Lower lobe of right lung (tissue), 2 donors: ENCODE data around the gene TBC1D24. TPM values are rescaled to one million over a fixed set of nuclear protein-coding genes. Genes with fewer than 3 reads are reported as not detected.
"Not testable (repeated sequence)": the region's sequence is repeated elsewhere in the genome, so short reads cannot be mapped to it uniquely, and the experiment has no call there.

ENCODE experiments used
- ATAC-seq, 2 donors: fragments of 200-7000 bp; cut with Tn5 transposase; one replicate each; pipeline ENCODE4 v1.9.1; 2020 to 2022; ENCODE audit warnings: mild to moderate bottlenecking in 2 of 2, moderate library complexity in 2 of 2
- DNase-seq: peaks from one replicate; pipeline ENCODE4 v3.0.0-alpha.2; 2020
- H3K27ac ChIP-seq: fragments of 200-600 bp; one replicate; pipeline ENCODE4 v1.8.0; 2022
- H3K27me3 ChIP-seq: fragments of 200-600 bp; one replicate; pipeline ENCODE4 v1.8.0; 2022; ENCODE audit warnings: low read depth
- H3K36me3 ChIP-seq: fragments of 200-600 bp; one replicate; pipeline ENCODE4 v1.8.0; 2022; ENCODE audit warnings: mild to moderate bottlenecking
- H3K4me1 ChIP-seq: fragments of 200-600 bp; one replicate; pipeline ENCODE4 v1.8.0; 2022
- H3K4me3 ChIP-seq: fragments of 200-600 bp; one replicate; pipeline ENCODE4 v1.8.0; 2022; ENCODE audit warnings: mild to moderate bottlenecking
- H3K9me3 ChIP-seq: fragments of 200-600 bp; one replicate; pipeline ENCODE4 v1.8.0; 2022
- intact Hi-C: fragments of 100-400 bp; cut with DNase I; formaldehyde crosslinking; loops from one replicate; pipeline ENCODE4 v1.11.0; 2022
- total RNA-seq: library from RNA; stranded (reverse); fragmentation: NEBNext Ultra II Directional; extraction: Animal tissue kit (Norgen Biotek cat#: 25700); gene quantifications from one replicate; pipeline ENCODE4 v1.2.1, GENCODE V29; 2021
- TF ChIP-seq, protein P1 (sequence below): fragments of 200-600 bp; IDR thresholded peaks from one replicate; pipeline ENCODE4 v1.8.0; 2022; ENCODE audit warnings: antibody characterized with exemption, mild to moderate bottlenecking
- donor health status: DM: no; HTN: yes; CAD: no; lungs with severe emphysema.

TBC1D24 gene
- total RNA-seq, 1 donor from 2014 or later = 40.2 TPM

DNA sequence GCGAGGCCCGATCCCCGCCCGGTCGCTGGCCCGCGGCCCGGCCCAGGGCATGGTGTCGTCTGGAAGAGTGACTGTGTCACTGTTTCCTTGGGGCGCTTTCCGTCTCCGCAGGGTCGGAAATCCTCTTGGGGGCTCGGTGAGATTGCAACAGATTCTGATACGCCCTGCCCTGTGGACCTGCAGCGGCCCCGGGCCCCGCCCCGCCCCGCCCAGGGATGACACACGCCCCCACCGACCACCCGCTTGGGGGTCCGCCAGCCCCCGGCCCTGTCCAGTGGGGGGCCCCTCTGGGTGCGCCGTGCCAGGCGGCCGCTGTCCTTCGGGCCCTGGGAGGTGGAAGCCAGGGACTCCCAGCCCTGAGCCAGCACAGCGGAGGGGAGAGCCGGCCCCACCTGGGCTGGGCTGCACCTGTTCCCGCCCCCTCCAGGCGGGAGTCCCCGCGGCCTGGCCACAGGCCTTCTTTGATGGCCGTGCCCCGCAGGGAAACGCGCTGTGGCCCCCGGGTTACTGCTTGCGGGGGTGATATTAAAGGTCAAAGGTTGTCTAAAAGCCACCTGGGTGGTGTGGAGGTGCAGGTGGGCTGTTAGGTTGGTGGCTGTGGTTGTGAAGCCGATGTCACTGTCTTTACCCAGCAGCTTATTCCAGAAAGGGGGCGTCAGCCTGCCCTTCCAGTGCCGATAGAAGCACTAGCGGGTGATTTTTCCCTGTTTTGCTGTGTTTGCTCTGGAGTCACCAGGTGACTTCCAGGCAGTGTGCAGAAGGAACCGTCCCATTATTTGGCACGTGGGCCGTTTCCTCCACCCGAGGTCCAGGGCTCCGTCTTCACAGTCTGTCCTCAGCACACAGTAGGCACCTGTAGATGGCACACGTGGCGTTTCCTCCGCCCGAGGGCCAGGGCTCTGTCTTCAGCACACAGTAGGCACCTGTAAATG, 752 bp downstream of the TBC1D24 start:
- intact Hi-C loops = no loop called here
- ATAC-seq (peak; percentile 37 to 60), DNase-seq (no peak)
- Histone ChIP-seq H3K4me1 (peaks cover 36% of the 10 kb centered on the region), H3K9me3 (no peaks in the 10 kb centered on the region), H3K4me3 (peak overlapping the region; percentile 84), H3K36me3 (no peaks in the 10 kb centered on the region), H3K27me3 (peaks cover 25% of the 10 kb centered on the region), H3K27ac (peak overlapping the region; percentile 84)
- TF ChIP-seq, protein P1, sequence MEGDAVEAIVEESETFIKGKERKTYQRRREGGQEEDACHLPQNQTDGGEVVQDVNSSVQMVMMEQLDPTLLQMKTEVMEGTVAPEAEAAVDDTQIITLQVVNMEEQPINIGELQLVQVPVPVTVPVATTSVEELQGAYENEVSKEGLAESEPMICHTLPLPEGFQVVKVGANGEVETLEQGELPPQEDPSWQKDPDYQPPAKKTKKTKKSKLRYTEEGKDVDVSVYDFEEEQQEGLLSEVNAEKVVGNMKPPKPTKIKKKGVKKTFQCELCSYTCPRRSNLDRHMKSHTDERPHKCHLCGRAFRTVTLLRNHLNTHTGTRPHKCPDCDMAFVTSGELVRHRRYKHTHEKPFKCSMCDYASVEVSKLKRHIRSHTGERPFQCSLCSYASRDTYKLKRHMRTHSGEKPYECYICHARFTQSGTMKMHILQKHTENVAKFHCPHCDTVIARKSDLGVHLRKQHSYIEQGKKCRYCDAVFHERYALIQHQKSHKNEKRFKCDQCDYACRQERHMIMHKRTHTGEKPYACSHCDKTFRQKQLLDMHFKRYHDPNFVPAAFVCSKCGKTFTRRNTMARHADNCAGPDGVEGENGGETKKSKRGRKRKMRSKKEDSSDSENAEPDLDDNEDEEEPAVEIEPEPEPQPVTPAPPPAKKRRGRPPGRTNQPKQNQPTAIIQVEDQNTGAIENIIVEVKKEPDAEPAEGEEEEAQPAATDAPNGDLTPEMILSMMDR = no peak

DNA sequence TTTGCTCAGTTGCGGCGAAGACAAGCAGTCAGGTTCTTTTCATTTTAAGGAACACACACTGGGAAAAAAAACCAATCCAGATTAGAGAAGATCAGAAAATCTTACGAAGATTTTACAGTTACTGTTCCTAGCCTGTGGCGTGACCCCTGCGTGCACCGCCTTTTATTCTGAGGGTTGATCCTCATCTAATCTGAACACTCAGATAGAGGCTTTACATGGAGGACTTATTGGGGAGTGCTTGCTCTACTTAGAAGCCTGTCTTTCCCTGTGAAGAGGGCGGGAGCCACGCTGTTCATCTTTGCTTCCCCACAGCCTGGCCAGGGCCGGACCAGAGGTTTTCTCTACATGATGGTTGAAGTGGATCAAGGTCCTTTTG, 1.4 kb downstream of the TBC1D24 start:
- peaks cover 32% of the 10 kb centered on the region for H3K4me1 ChIP-seq
- TF ChIP-seq, protein P1 = no peak
- intact Hi-C loops = no loop called here

DNA sequence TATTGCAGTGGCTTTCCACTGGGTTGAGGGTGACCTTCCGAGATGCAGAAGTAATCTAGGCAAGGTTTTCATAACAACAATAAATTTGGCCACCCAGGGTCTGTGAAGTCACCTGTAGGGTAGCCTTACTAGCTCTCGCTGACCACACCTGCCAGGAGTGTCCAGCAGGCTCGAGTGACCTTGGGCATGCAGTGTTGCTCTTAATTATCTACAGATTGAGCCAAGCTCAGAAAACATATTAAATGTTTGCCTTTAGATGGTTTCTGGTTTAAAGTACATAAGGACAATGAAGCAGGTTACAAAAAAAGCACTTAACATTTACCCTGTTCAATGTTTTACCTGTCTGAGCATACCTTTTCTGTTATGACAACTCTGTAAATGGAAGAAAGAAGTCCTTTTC, 1.8 kb downstream of the TBC1D24 start:
- TF ChIP-seq, protein P1 = no peak
- intact Hi-C loops = no loop called here
- ATAC-seq (no peak), DNase-seq (no peak)
- no peak overlapping the region for H3K27ac ChIP-seq
- H3K36me3 ChIP-seq = no peaks in the 10 kb centered on the region
- H3K4me1 ChIP-seq = peaks cover 32% of the 10 kb centered on the region
- H3K9me3 ChIP-seq = no peaks in the 10 kb centered on the region
- H3K27me3 ChIP-seq = peaks cover 14% of the 10 kb centered on the region
- peak overlapping the region; percentile 84 for H3K4me3 ChIP-seq

More for the DNA sequence above, 1.4 kb downstream of the TBC1D24 start:
- peaks cover 18% of the 10 kb centered on the region for H3K27me3 ChIP-seq
- no peaks in the 10 kb centered on the region for H3K9me3 ChIP-seq
- H3K4me3 ChIP-seq = peak overlapping the region; percentile 84
- H3K27ac ChIP-seq = peak overlapping the region; percentile 84
- no peak for ATAC-seq
- H3K36me3 ChIP-seq = no peaks in the 10 kb centered on the region
- no peak for DNase-seq

DNA sequence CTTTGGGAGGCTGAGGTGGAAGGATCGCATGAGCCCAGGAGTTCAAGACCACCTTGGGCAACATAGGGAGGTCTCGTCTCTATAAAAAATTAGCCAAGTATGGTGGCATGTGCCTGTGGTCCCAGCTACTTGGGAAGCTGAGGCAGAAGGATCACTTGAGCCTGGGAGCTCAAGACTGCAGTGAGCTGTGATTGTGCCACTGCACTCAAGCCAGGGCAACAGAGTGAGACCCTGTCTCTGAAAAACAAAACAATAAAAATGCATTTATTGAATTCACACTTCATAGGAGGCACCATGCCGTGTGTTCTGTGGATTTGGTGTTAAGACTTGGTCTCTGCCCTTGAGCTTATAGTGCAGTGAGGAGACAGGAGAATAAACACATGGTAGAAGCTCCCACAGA, 2.4 kb downstream of the TBC1D24 start:
- ATAC-seq = no peak
- H3K36me3 ChIP-seq = no peaks in the 10 kb centered on the region
- peaks cover 8% of the 10 kb centered on the region for H3K27me3 ChIP-seq
- no peak overlapping the region for H3K27ac ChIP-seq
- peaks cover 34% of the 10 kb centered on the region for H3K4me1 ChIP-seq
- intact Hi-C loops = no loop called here
- TF ChIP-seq, protein P1 = no peak
- no peak for DNase-seq
- H3K4me3 ChIP-seq = no peak overlapping the region
- no peaks in the 10 kb centered on the region for H3K9me3 ChIP-seq

- DNase-seq (no peak), ATAC-seq (no peak)
- H3K27ac ChIP-seq = no peak overlapping the region
- H3K4me3 ChIP-seq = no peak overlapping the region
- H3K27me3 ChIP-seq = no peaks in the 10 kb centered on the region
- intact Hi-C loops = no loop called here
- TF ChIP-seq, protein P1 = no peak
- peaks cover 41% of the 10 kb centered on the region for H3K4me1 ChIP-seq
- no peaks in the 10 kb centered on the region for H3K9me3 ChIP-seq
- H3K36me3 ChIP-seq = no peaks in the 10 kb centered on the region
These were observed 3.4 kb downstream of the TBC1D24 start for GRCh38 chr16:2478279-2478678.

DNA sequence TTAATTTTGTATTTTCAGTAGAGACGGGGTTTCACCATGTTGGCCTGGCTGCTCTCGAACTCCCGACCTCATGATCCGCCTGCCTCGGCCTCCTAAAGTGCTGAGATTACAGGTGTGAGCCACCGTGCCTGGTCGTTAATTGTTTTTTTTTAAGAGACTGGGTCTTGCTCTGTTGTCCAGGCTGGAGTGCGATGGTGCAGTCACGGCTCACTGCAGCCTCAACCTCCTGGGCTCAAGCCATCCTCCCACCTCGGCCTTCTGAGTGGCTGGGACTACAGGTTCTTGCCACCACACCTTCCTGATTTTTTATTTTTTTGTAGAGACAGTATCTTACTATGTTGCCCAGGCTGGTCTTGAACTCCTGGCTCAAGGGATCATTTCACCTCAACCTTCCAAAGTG, 5.1 kb downstream of the TBC1D24 start:
- H3K27me3 ChIP-seq, H3K4me3 ChIP-seq, ATAC-seq, intact Hi-C loops, H3K9me3 ChIP-seq, DNase-seq, H3K36me3 ChIP-seq, H3K27ac ChIP-seq: not testable (repeated sequence)
- H3K4me1 ChIP-seq = peaks cover 54% of the 10 kb centered on the region
